Activated T-helper 1 cell treated with anti-CD3 and anti-CD28 coated beads, Interleukin-2, amount 50 U/mL, for 16 hours (primary cell): ENCODE data around the gene ATG7.

Experiments used
- DNase-seq, 2 donors: peaks; one replicate each; pipeline ENCODE4 v3.0.0-alpha.2; 2020; ENCODE audit warnings: low read depth in 1 of 2, low spot score in 1 of 2

Gene ATG7

GRCh38 chr3:11532931-11533391 is 260.8 kb downstream of the ATG7 start:
- DNase-seq = no peak

- DNase-seq = no peak
These were observed 262.0 kb downstream of the ATG7 start for GRCh38 chr3:11534011-11534792.

- DNase-seq = no peak
These were observed 262.6 kb downstream of the ATG7 start for GRCh38 chr3:11534793-11535101.

GRCh38 chr3:11535243-11535960 is 263.2 kb downstream of the ATG7 start:
- DNase-seq = no peak

- no peak for DNase-seq
These were observed 264.1 kb downstream of the ATG7 start for GRCh38 chr3:11536132-11536935.

- no peak for DNase-seq
These were observed 264.9 kb downstream of the ATG7 start for GRCh38 chr3:11536936-11537612.

GRCh38 chr3:11538581-11538980 is 266.4 kb downstream of the ATG7 start:
- DNase-seq = no peak

GRCh38 chr3:11539218-11539617 is 267.0 kb downstream of the ATG7 start:
- no peak for DNase-seq

GRCh38 chr3:11539677-11540076 is 267.5 kb downstream of the ATG7 start:
- DNase-seq = no peak

- DNase-seq = no peak
These were observed 269.4 kb downstream of the ATG7 start for GRCh38 chr3:11541321-11542303.

GRCh38 chr3:11542551-11542950 is 270.4 kb downstream of the ATG7 start:
- no peak for DNase-seq

GRCh38 chr3:11543141-11543947 is 271.1 kb downstream of the ATG7 start:
- DNase-seq = no peak

- DNase-seq = no peak
These were observed 271.8 kb downstream of the ATG7 start for GRCh38 chr3:11543948-11544387.

GRCh38 chr3:11544412-11545181 is 272.4 kb downstream of the ATG7 start:
- DNase-seq = no peak

- no peak for DNase-seq
These were observed 273.1 kb downstream of the ATG7 start for GRCh38 chr3:11545186-11545851.

GRCh38 chr3:11546657-11547302 is 274.6 kb downstream of the ATG7 start:
- DNase-seq = no peak

GRCh38 chr3:11547498-11547897 is 275.3 kb downstream of the ATG7 start:
- DNase-seq = no peak
